Measurements from ENCODE around the gene HACD3. TPM values are rescaled to one million over a fixed set of nuclear protein-coding genes. Genes with fewer than 3 reads are reported as not detected.

The HACD3 gene
- total RNA-seq, 1 experiment from 2014 or later, result 133 TPM

GRCh38 chr15:65623103-65623502 is 92.8 kb downstream of the HACD3 start:
- Mint-ChIP-seq H3K4me1 (peaks cover 10 to 13% of the 10 kb centered on the region in 2 experiments), H3K36me3 (ENCODE audit: insufficient read depth in 1 of 3, low read depth in 3 of 3) (peaks cover 0 to 5% (median 0%) of the 10 kb centered on the region in 3 experiments; a peak in 2 of 7 replicates), H3K27me3 (ENCODE audit: low read depth) (no peaks in the 10 kb centered on the region), H3K27ac (no peak overlapping the region), H3K9me3 (no peaks in the 10 kb centered on the region), H3K4me3 (no peak overlapping the region)
- Histone ChIP-seq H4K8ac (replicated peaks; ENCODE audit: insufficient read length, low read depth, low read length) (no peak overlapping the region), H3K18ac (ENCODE audit: insufficient read length, low read depth, low read length) (no peak overlapping the region), H3K27ac (ENCODE audit: insufficient read length, low read depth, low read length) (no peak overlapping the region), H2BK5ac (ENCODE audit: insufficient read length, low read length) (no peak overlapping the region), H3K4me1 (ENCODE audit: insufficient read depth, low read length) (peaks cover 6% of the 10 kb centered on the region; the same call in 1 of the 2 replicates), H3K23me2 (ENCODE audit: insufficient read length, low read depth, low read length, poor library complexity, severe bottlenecking) (no peaks in the 10 kb centered on the region), H2BK15ac (ENCODE audit: low read depth, low read length) (no peak overlapping the region), H3K79me2 (ENCODE audit: insufficient read depth, low read length) (no peaks in the 10 kb centered on the region), H4K5ac (ENCODE audit: insufficient read length, low read depth, low read length) (no peak overlapping the region), H3K9me3 (ENCODE audit: control insufficient read depth, low read depth, low read length) (no peaks in the 10 kb centered on the region), H3K56ac (ENCODE audit: insufficient read length, low read depth, low read length) (no peak overlapping the region), H4K91ac (ENCODE audit: insufficient read length, low read depth, low read length) (no peak overlapping the region), H3K9ac (ENCODE audit: extremely low read depth, insufficient read length, low read length) (no peak overlapping the region), H3K4ac (ENCODE audit: low read depth, low read length) (no peak overlapping the region), H3K14ac (ENCODE audit: insufficient read depth, low read length) (no peak overlapping the region), H3K23ac (ENCODE audit: insufficient read length, low read depth, low read length) (no peak overlapping the region), H2BK20ac (ENCODE audit: low read depth, low read length, poor library complexity, severe bottlenecking) (no peak overlapping the region), H3K79me1 (ENCODE audit: insufficient read depth, low read depth, low read length, poor library complexity, severe bottlenecking) (no peaks in the 10 kb centered on the region), H2BK12ac (ENCODE audit: insufficient read length, low read depth, low read length) (no peak overlapping the region), H2BK120ac (ENCODE audit: low read depth, low read length, poor library complexity, severe bottlenecking) (no peak overlapping the region), H3K27me3 (ENCODE audit: insufficient read depth, low read length) (no peaks in the 10 kb centered on the region), H2AFZ (ENCODE audit: low read length) (no peak overlapping the region), H2AK5ac (ENCODE audit: insufficient read length, low read length) (no peak overlapping the region), H4K20me1 (ENCODE audit: control insufficient read depth, insufficient read depth, insufficient read length) (no peaks in the 10 kb centered on the region), H3T11ph (ENCODE audit: low read length) (no peak overlapping the region), H3K4me2 (ENCODE audit: insufficient read depth, insufficient read length, low read length) (no peak overlapping the region)
- no peak for TF ChIP-seq CTCF (conservative IDR thresholded peaks at IDR 0.05)
- no peak for DNase-seq

Data from H9 (cell line).